GM23338 (cell line): ENCODE results near the gene TSPAN7. TPM values are rescaled to one million over a fixed set of nuclear protein-coding genes. Genes with fewer than 3 reads are reported as not detected.

Experiments
- ATAC-seq: fragments of 200-7000 bp; cut with Tn5 transposase; 3 replicates; pipeline ENCODE4 v1.9.1; 2020
- DNase-seq: peaks from one replicate; pipeline ENCODE4 v3.0.0-alpha.2; 2015; ENCODE audit warnings: low spot score
- H2AFZ ChIP-seq: fragments of 200-600 bp; sonication (generic); 2 replicates; pipeline ENCODE4 v1.8.0; 2016; ENCODE audit warnings: antibody characterized with exemption, mild to moderate bottlenecking, moderate library complexity
- H3F3A ChIP-seq: fragments of 200-600 bp; sonication (generic); replicated peaks from 2 replicates; pipeline ENCODE4 v1.8.0; 2017; ENCODE audit warnings: antibody characterized with exemption, mixed run types, low read depth
- H3K27ac ChIP-seq: fragments of 200-600 bp; sonication (generic); 2 replicates; pipeline ENCODE4 v1.6.1; 2016; ENCODE audit warnings: low read depth
- H3K27me3 ChIP-seq: fragments of 200-600 bp; sonication (generic); 2 replicates; pipeline ENCODE4 v1.8.0; 2016; ENCODE audit warnings: mild to moderate bottlenecking, mixed run types, moderate library complexity; ENCODE audit not compliant: insufficient read depth
- H3K36me3 ChIP-seq: fragments of 200-600 bp; sonication (generic); 2 replicates; pipeline ENCODE4 v1.8.0; 2016; ENCODE audit warnings: mild to moderate bottlenecking; ENCODE audit not compliant: insufficient read depth
- H3K4me1 ChIP-seq: fragments of 200-600 bp; sonication (generic); 2 replicates; pipeline ENCODE4 v1.8.0; 2016; ENCODE audit warnings: mild to moderate bottlenecking, moderate library complexity; ENCODE audit not compliant: insufficient read depth
- H3K4me2 ChIP-seq: fragments of 200-600 bp; sonication (generic); 2 replicates; pipeline ENCODE4 v1.7.1; 2017; ENCODE audit warnings: mixed run types
- H3K4me3 ChIP-seq: fragments of 200-600 bp; sonication (generic); 2 replicates; pipeline ENCODE4 v1.6.1; 2016; ENCODE audit warnings: mixed run types
- H3K79me2 ChIP-seq: fragments of 200-600 bp; sonication (generic); replicated peaks from 2 replicates; pipeline ENCODE4 v1.8.0; 2017; ENCODE audit warnings: mild to moderate bottlenecking; ENCODE audit not compliant: insufficient read depth
- H3K9me2 ChIP-seq: fragments of 200-600 bp; sonication (generic); 2 replicates; pipeline ENCODE4 v1.8.0; 2017; ENCODE audit not compliant: insufficient read depth
- H4K20me1 ChIP-seq: fragments of 200-600 bp; sonication (generic); replicated peaks from 2 replicates; pipeline ENCODE4 v1.8.0; 2017; ENCODE audit warnings: mild to moderate bottlenecking; ENCODE audit not compliant: insufficient read depth
- H3K27ac Mint-ChIP-seq: 2 replicates; pipeline ENCODE4 v1.8.0; 2020; ENCODE audit warnings: inconsistent platforms, mild to moderate bottlenecking, moderate library complexity, mixed read lengths
- H3K27me3 Mint-ChIP-seq: 3 replicates; pipeline ENCODE4 v1.8.0; 2022; ENCODE audit warnings: low read depth, mild to moderate bottlenecking, moderate library complexity, mixed read lengths, inconsistent platforms; ENCODE audit not compliant: insufficient read depth, poor library complexity
- H3K36me3 Mint-ChIP-seq: 3 replicates; pipeline ENCODE4 v1.8.0; 2021; ENCODE audit warnings: low read depth, mild to moderate bottlenecking, inconsistent platforms, moderate library complexity, mixed read lengths
- H3K4me1 Mint-ChIP-seq: 3 replicates; pipeline ENCODE4 v1.8.0; 2020; ENCODE audit warnings: mild to moderate bottlenecking, inconsistent platforms, mixed read lengths
- H3K4me3 Mint-ChIP-seq: 3 replicates; pipeline ENCODE4 v1.8.0; 2021; ENCODE audit warnings: moderate library complexity, mild to moderate bottlenecking, inconsistent platforms, mixed read lengths
- H3K9me3 Mint-ChIP-seq: 3 replicates; pipeline ENCODE4 v1.8.0; 2020; ENCODE audit warnings: moderate library complexity, mild to moderate bottlenecking, inconsistent platforms, mixed read lengths
- CREB1 ChIP-seq: fragments of 250-450 bp; sonication (Bioruptor Pico); IDR thresholded peaks from 2 replicates; pipeline ENCODE4 v1.5.0; 2020; ENCODE audit warnings: low read depth, mild to moderate bottlenecking, moderate library complexity
- CTCF ChIP-seq, 2 experiments: fragments of 200-600 bp in 1 of 2; sonication (generic) in 1 of 2; conservative IDR thresholded peaks; 2 replicates each; pipeline versions ENCODE4 v1.5.1 to v1.6.1; 2016 to 2017; ENCODE audit warnings: antibody characterized with exemption in 2 of 2, low read depth in 2 of 2, mild to moderate bottlenecking in 2 of 2, moderate library complexity in 1 of 2
- ETS1 ChIP-seq: IDR thresholded peaks from 2 replicates; pipeline ENCODE4 v1.6.1; 2016; ENCODE audit warnings: antibody characterized with exemption
- EZH2 ChIP-seq: fragments of 200-600 bp; sonication (generic); IDR thresholded peaks from one replicate; pipeline ENCODE4 v1.8.0; 2017; ENCODE audit warnings: antibody characterized with exemption, mild to moderate bottlenecking, low read depth; ENCODE audit not compliant: unreplicated experiment
- EZH2phosphoT487 ChIP-seq: fragments of 200-600 bp; sonication (generic); IDR thresholded peaks from one replicate; pipeline ENCODE4 v1.8.1; 2018; ENCODE audit warnings: antibody characterized with exemption; ENCODE audit not compliant: unreplicated experiment
- REST ChIP-seq: IDR thresholded peaks from one replicate; pipeline ENCODE4 v1.6.1; 2018; ENCODE audit warnings: antibody characterized with exemption; ENCODE audit not compliant: unreplicated experiment
- STAT1 ChIP-seq: IDR thresholded peaks from one replicate; pipeline ENCODE4 v1.6.1; 2016; ENCODE audit warnings: antibody characterized with exemption; ENCODE audit not compliant: unreplicated experiment
- ZNF114 ChIP-seq: fragments of 250-450 bp; sonication (Bioruptor Pico); IDR thresholded peaks from 2 replicates; pipeline ENCODE4 v1.5.0; 2020; ENCODE audit warnings: mild to moderate bottlenecking, moderate library complexity
- ZNF331 ChIP-seq: fragments of 250-450 bp; sonication (Bioruptor Pico); IDR thresholded peaks from 2 replicates; pipeline ENCODE4 v1.5.0; 2020; ENCODE audit warnings: low read depth, mild to moderate bottlenecking, moderate library complexity
- ZNF462 ChIP-seq: fragments of 250-450 bp; sonication (Bioruptor Pico); IDR thresholded peaks from 2 replicates; pipeline ENCODE4 v1.5.0; 2020; ENCODE audit warnings: mild to moderate bottlenecking, moderate library complexity
- polyA plus RNA-seq: library from polyadenylated mRNA; unstranded; fragments of >200 nt; fragmentation: Nextera tagmentation; extraction: Ambion mirVana; gene quantifications from 2 replicates; pipeline ENCODE4 v1.2.1, GENCODE V29; 2016
- total RNA-seq: library from RNA; depleted of rRNA; stranded (reverse); fragments of >200 nt; shearing (Covaris generic); gene quantifications from 2 replicates; pipeline ENCODE4 v1.2.3, GENCODE V29; 2014

Gene TSPAN7
- total and polyA plus RNA-seq, 2 experiments from 2014 or later = 7.2 to 11.5 TPM

GRCh38 chrX:38595801-38596200, 34.5 kb downstream of the TSPAN7 start:
- peaks cover 2% of the 10 kb centered on the region; the same call in 2 of the 3 replicates for H3K36me3 Mint-ChIP-seq
- no peak overlapping the region for H3K4me3 Mint-ChIP-seq
- Histone ChIP-seq H3K36me3 (no peaks in the 10 kb centered on the region), H3K79me2 (no peaks in the 10 kb centered on the region), H3K9me2 (no peaks in the 10 kb centered on the region), H3F3A (no peaks in the 10 kb centered on the region), H2AFZ (no peak overlapping the region), H3K4me1 (no peaks in the 10 kb centered on the region), H3K27me3 (no peaks in the 10 kb centered on the region), H3K27ac (no peak overlapping the region), H3K4me2 (no peak overlapping the region), H4K20me1 (no peaks in the 10 kb centered on the region), H3K4me3 (no peak overlapping the region)
- TF ChIP-seq CREB1 (CRISPR knock-in tag) = no peak
- no peak for TF ChIP-seq EZH2phosphoT487
- no peak for TF ChIP-seq CTCF (conservative IDR thresholded peaks at IDR 0.05; ENCODE audit: low read depth in 2 of 2)
- no peak for TF ChIP-seq REST
- no peak for TF ChIP-seq ETS1
- TF ChIP-seq ZNF331 (CRISPR knock-in tag) = no peak
- TF ChIP-seq ZNF114 (CRISPR knock-in tag) = no peak
- no peak for TF ChIP-seq EZH2
- TF ChIP-seq STAT1 = no peak
- TF ChIP-seq ZNF462 (CRISPR knock-in tag) = no peak
- no peaks in the 10 kb centered on the region for H3K27me3 Mint-ChIP-seq
- H3K9me3 Mint-ChIP-seq = no peaks in the 10 kb centered on the region
- H3K4me1 Mint-ChIP-seq = peaks cover 2% of the 10 kb centered on the region; the same call in 1 of the 3 replicates
- no peak for DNase-seq
- no peak overlapping the region for H3K27ac Mint-ChIP-seq
- ATAC-seq = no peak
